H9 (cell line): Measurements from ENCODE around the gene SEMA7A. TPM values are rescaled to one million over a fixed set of nuclear protein-coding genes. Genes with fewer than 3 reads are reported as not detected.

Experiments used
- DNase-seq: peaks from one replicate; pipeline ENCODE4 v3.0.0-alpha.2; 2017
- H2AFZ ChIP-seq: one replicate; pipeline ENCODE4 v1.6.1; 2013; ENCODE audit warnings: mild to moderate bottlenecking, low read length, control low read depth, moderate library complexity
- H2AK5ac ChIP-seq: 2 replicates; pipeline ENCODE4 v1.6.1; 2013; ENCODE audit warnings: low read length, control low read depth, mixed read lengths; ENCODE audit not compliant: insufficient read length
- H2BK120ac ChIP-seq: one replicate; pipeline ENCODE4 v1.6.1; 2013; ENCODE audit warnings: low read depth, mild to moderate bottlenecking, low read length, control low read depth, inconsistent platforms; ENCODE audit not compliant: poor library complexity, severe bottlenecking
- H2BK12ac ChIP-seq: 2 replicates; pipeline ENCODE4 v1.6.1; 2013; ENCODE audit warnings: low read length, control low read depth, mixed read lengths, low read depth; ENCODE audit not compliant: insufficient read length
- H2BK15ac ChIP-seq: 2 replicates; pipeline ENCODE4 v1.6.1; 2013; ENCODE audit warnings: low read depth, low read length, control low read depth
- H2BK20ac ChIP-seq: one replicate; pipeline ENCODE4 v1.6.1; 2013; ENCODE audit warnings: low read depth, mild to moderate bottlenecking, low read length, control low read depth, inconsistent platforms; ENCODE audit not compliant: poor library complexity, severe bottlenecking
- H2BK5ac ChIP-seq: 2 replicates; pipeline ENCODE4 v1.6.1; 2013; ENCODE audit warnings: low read length, control low read depth, mixed read lengths; ENCODE audit not compliant: insufficient read length
- H3K14ac ChIP-seq: 2 replicates; pipeline ENCODE4 v1.6.1; 2013; ENCODE audit warnings: low read length, control low read depth; ENCODE audit not compliant: insufficient read depth
- H3K18ac ChIP-seq: 2 replicates; pipeline ENCODE4 v1.6.1; 2013; ENCODE audit warnings: low read depth, mild to moderate bottlenecking, mixed read lengths, low read length, control low read depth; ENCODE audit not compliant: insufficient read length
- H3K23ac ChIP-seq: 2 replicates; pipeline ENCODE4 v1.6.1; 2013; ENCODE audit warnings: low read length, control low read depth, mixed read lengths, low read depth; ENCODE audit not compliant: insufficient read length
- H3K23me2 ChIP-seq: 2 replicates; pipeline ENCODE4 v1.6.1; 2013; ENCODE audit warnings: low read depth, mild to moderate bottlenecking, mixed read lengths, low read length, control low read depth; ENCODE audit not compliant: insufficient read length, poor library complexity, severe bottlenecking
- H3K27ac ChIP-seq: 2 replicates; pipeline ENCODE4 v1.5.1; 2013; ENCODE audit warnings: low read length, control low read depth, mixed read lengths, low read depth; ENCODE audit not compliant: insufficient read length
- H3K27me3 ChIP-seq: 2 replicates; pipeline ENCODE4 v1.6.1; 2013; ENCODE audit warnings: low read length, control low read depth, inconsistent platforms; ENCODE audit not compliant: insufficient read depth
- H3K4ac ChIP-seq: 2 replicates; pipeline ENCODE4 v1.6.1; 2013; ENCODE audit warnings: low read depth, mild to moderate bottlenecking, control low read depth, inconsistent platforms, low read length, moderate library complexity
- H3K4me1 ChIP-seq: 2 replicates; pipeline ENCODE4 v1.6.1; 2013; ENCODE audit warnings: low read length, control low read depth, inconsistent platforms; ENCODE audit not compliant: insufficient read depth
- H3K4me2 ChIP-seq: 2 replicates; pipeline ENCODE4 v1.6.1; 2013; ENCODE audit warnings: low read length, control low read depth, mixed read lengths; ENCODE audit not compliant: insufficient read length, insufficient read depth
- H3K56ac ChIP-seq: 2 replicates; pipeline ENCODE4 v1.6.1; 2013; ENCODE audit warnings: low read depth, mild to moderate bottlenecking, mixed read lengths, low read length, control low read depth; ENCODE audit not compliant: insufficient read length
- H3K79me1 ChIP-seq: 2 replicates; pipeline ENCODE4 v1.6.1; 2013; ENCODE audit warnings: low read depth, mild to moderate bottlenecking, moderate library complexity, low read length, control low read depth, inconsistent platforms; ENCODE audit not compliant: insufficient read depth, poor library complexity, severe bottlenecking
- H3K79me2 ChIP-seq: 2 replicates; pipeline ENCODE4 v1.6.1; 2013; ENCODE audit warnings: low read length, control low read depth, inconsistent platforms; ENCODE audit not compliant: insufficient read depth
- H3K9ac ChIP-seq: 2 replicates; pipeline ENCODE4 v1.6.1; 2013; ENCODE audit warnings: low read length, control low read depth, mixed read lengths; ENCODE audit not compliant: insufficient read length; ENCODE audit errors: extremely low read depth
- H3K9me3 ChIP-seq: one replicate; pipeline ENCODE4 v1.6.1; 2013; ENCODE audit warnings: low read depth, low read length, inconsistent platforms; ENCODE audit not compliant: control insufficient read depth
- H3T11ph ChIP-seq: one replicate; pipeline ENCODE4 v1.6.1; 2013; ENCODE audit warnings: mild to moderate bottlenecking, low read length, control low read depth, inconsistent platforms
- H4K20me1 ChIP-seq: one replicate; pipeline ENCODE4 v1.6.1; 2013; ENCODE audit not compliant: control insufficient read depth, insufficient read length, insufficient read depth
- H4K5ac ChIP-seq: 2 replicates; pipeline ENCODE4 v1.6.1; 2013; ENCODE audit warnings: low read depth, mild to moderate bottlenecking, mixed read lengths, low read length, control low read depth; ENCODE audit not compliant: insufficient read length
- H4K8ac ChIP-seq: replicated peaks from 2 replicates; pipeline ENCODE4 v1.6.1; 2013; ENCODE audit warnings: low read length, control low read depth, mixed read lengths, low read depth; ENCODE audit not compliant: insufficient read length
- H4K91ac ChIP-seq: 2 replicates; pipeline ENCODE4 v1.6.1; 2013; ENCODE audit warnings: low read depth, mild to moderate bottlenecking, moderate library complexity, mixed read lengths, low read length, control low read depth; ENCODE audit not compliant: insufficient read length
- H3K27ac Mint-ChIP-seq, 3 experiments: 2 replicates in 2 of 3; 3 replicates in 1 of 3; pipeline ENCODE4 v1.8.0; 2020 to 2021; ENCODE audit warnings: mixed read lengths in 3 of 3, mild to moderate bottlenecking in 1 of 3, moderate library complexity in 1 of 3
- H3K27me3 Mint-ChIP-seq: 2 replicates; pipeline ENCODE4 v1.8.0; 2021; ENCODE audit warnings: low read depth, mild to moderate bottlenecking, moderate library complexity, mixed read lengths
- H3K36me3 Mint-ChIP-seq, 3 experiments: 2 replicates in 2 of 3; 3 replicates in 1 of 3; pipeline ENCODE4 v1.8.0; 2020 to 2021; ENCODE audit warnings: low read depth in 3 of 3, mixed read lengths in 3 of 3; ENCODE audit not compliant: insufficient read depth in 1 of 3
- H3K4me1 Mint-ChIP-seq, 2 experiments: 2 replicates each; pipeline ENCODE4 v1.8.0; 2020; ENCODE audit warnings: mixed read lengths in 2 of 2
- H3K4me3 Mint-ChIP-seq, 2 experiments: 2 replicates in 1 of 2; 3 replicates in 1 of 2; pipeline ENCODE4 v1.8.0; 2020 to 2021; ENCODE audit warnings: mild to moderate bottlenecking in 2 of 2, mixed read lengths in 2 of 2, moderate library complexity in 1 of 2
- H3K9me3 Mint-ChIP-seq, 2 experiments: 2 replicates in 1 of 2; 3 replicates in 1 of 2; pipeline ENCODE4 v1.8.0; 2020; ENCODE audit warnings: mild to moderate bottlenecking in 2 of 2, mixed read lengths in 2 of 2, moderate library complexity in 1 of 2
- CTCF ChIP-seq: fragments of 200-600 bp; sonication (generic); conservative IDR thresholded peaks from 3 replicates; pipeline ENCODE4 v1.8.0; 2021; ENCODE audit warnings: antibody characterized with exemption, mild to moderate bottlenecking
- WGBS: extraction: QIAGEN DNeasy Blood & Tissue Kit; methylation state at CpG from one replicate; pipeline ENCODE4 v1.1.7; 2013; ENCODE audit warnings: missing lambda C conversion rate, low lambda C conversion rate, mixed read lengths; ENCODE audit not compliant: insufficient read length; ENCODE audit errors: extremely low coverage; 5-methylcytosine and 5-hydroxymethylcytosine counted together
- total RNA-seq: library from RNA; stranded (reverse); gene quantifications from 2 replicates; pipeline ENCODE4 v1.2.1, GENCODE V29; 2021

Gene SEMA7A
- total RNA-seq, 1 experiment from 2014 or later = 5.7 TPM

- Histone ChIP-seq H2BK5ac (no peak overlapping the region), H3K56ac (no peak overlapping the region), H3K9ac (no peak overlapping the region), H2AK5ac (no peak overlapping the region), H3K4ac (no peak overlapping the region), H3T11ph (no peak overlapping the region), H2BK120ac (no peak overlapping the region), H3K23me2 (no peaks in the 10 kb centered on the region), H2AFZ (no peak overlapping the region), H4K5ac (no peak overlapping the region), H3K27me3 (no peaks in the 10 kb centered on the region), H3K18ac (no peak overlapping the region), H3K79me2 (no peaks in the 10 kb centered on the region), H4K91ac (no peak overlapping the region), H3K27ac (no peak overlapping the region), H3K9me3 (no peaks in the 10 kb centered on the region), H4K20me1 (no peaks in the 10 kb centered on the region), H4K8ac (no peak overlapping the region), H2BK15ac (no peak overlapping the region), H2BK12ac (no peak overlapping the region), H2BK20ac (no peak overlapping the region), H3K14ac (no peak overlapping the region; the same call in 1 of the 2 replicates), H3K4me2 (no peak overlapping the region), H3K4me1 (no peaks in the 10 kb centered on the region; the same call in 1 of the 2 replicates), H3K23ac (no peak overlapping the region), H3K79me1 (no peaks in the 10 kb centered on the region)
- no peak overlapping the region for H3K4me3 Mint-ChIP-seq
- DNase-seq = no peak
- WGBS = no CpG with 5 or more reads among the region's 7 CpGs
- H3K9me3 Mint-ChIP-seq = no peaks in the 10 kb centered on the region
- peaks cover 9 to 21% of the 10 kb centered on the region in 2 experiments for H3K4me1 Mint-ChIP-seq
- TF ChIP-seq CTCF = no peak
- no peaks in the 10 kb centered on the region for H3K27me3 Mint-ChIP-seq
- H3K27ac Mint-ChIP-seq = no peak overlapping the region
- H3K36me3 Mint-ChIP-seq = peaks cover 3 to 8% (median 5%) of the 10 kb centered on the region in 3 experiments; a peak in 3 of 7 replicates
Observed at GRCh38 chr15:74408815-74409214, 24.9 kb downstream of the SEMA7A start.
